Measurements from ENCODE around the gene PRICKLE1.
A peak's percentile ranks its signal among the peaks of the same experiment; 100 is the strongest.

The PRICKLE1 gene

GRCh38 chr12:42590330-42590934 lies 886 bp upstream of the PRICKLE1 start:
- Histone ChIP-seq H3K4me3 (IDR thresholded peaks at IDR 0.05; ENCODE audit: insufficient read depth, low read depth, low read length) (peak overlapping the region; percentile 21), H3K4me1 (ENCODE audit: low read depth, poor library complexity, severe bottlenecking) (peaks cover 5% of the 10 kb centered on the region), H3K4me2 (peak overlapping the region; percentile 79), H3K27me3 (ENCODE audit: insufficient read depth, low read depth) (peaks cover 7% of the 10 kb centered on the region; the same call in 1 of the 2 replicates), H3K27ac (no peak overlapping the region), H3K9ac (peak overlapping the region; percentile 75), H4K20me1 (ENCODE audit: insufficient read depth) (no peaks in the 10 kb centered on the region), H2AFZ (ENCODE audit: low read depth) (peak overlapping the region; percentile 97), H3K36me3 (ENCODE audit: insufficient read depth) (no peaks in the 10 kb centered on the region), H3K79me2 (ENCODE audit: insufficient read depth, low read depth) (no peaks in the 10 kb centered on the region)
- no peak for TF ChIP-seq CTCF (conservative IDR thresholded peaks at IDR 0.05; ENCODE audit: low read depth, low read length)

- no peak overlapping the region for H3K27ac ChIP-seq
- H3K36me3 ChIP-seq (ENCODE audit: insufficient read depth), result no peaks in the 10 kb centered on the region
- peaks cover 7% of the 10 kb centered on the region; the same call in 1 of the 2 replicates for H3K27me3 ChIP-seq (ENCODE audit: insufficient read depth, low read depth)
- H3K4me1 ChIP-seq (ENCODE audit: low read depth, poor library complexity, severe bottlenecking), result peaks cover 5% of the 10 kb centered on the region
- peak; percentile 30; the same call in 1 of the 2 replicates for TF ChIP-seq CTCF (conservative IDR thresholded peaks at IDR 0.05; ENCODE audit: low read depth, low read length)
- H2AFZ ChIP-seq (ENCODE audit: low read depth), result peak overlapping the region; percentile 99
- no peak overlapping the region for H3K4me3 ChIP-seq (IDR thresholded peaks at IDR 0.05; ENCODE audit: insufficient read depth, low read depth, low read length)
- no peaks in the 10 kb centered on the region for H3K79me2 ChIP-seq (ENCODE audit: insufficient read depth, low read depth)
- H3K4me2 ChIP-seq, result peak overlapping the region; percentile 85
- no peaks in the 10 kb centered on the region for H4K20me1 ChIP-seq (ENCODE audit: insufficient read depth)
- H3K9ac ChIP-seq, result peak overlapping the region; percentile 49; the same call in 1 of the 2 replicates
Measured at GRCh38 chr12:42588524-42589464, 752 bp downstream of the PRICKLE1 start.

- Histone ChIP-seq H3K27me3 (ENCODE audit: insufficient read depth, low read depth) (peaks cover 7% of the 10 kb centered on the region; the same call in 1 of the 2 replicates), H3K79me2 (ENCODE audit: insufficient read depth, low read depth) (no peaks in the 10 kb centered on the region), H3K4me2 (no peak overlapping the region; the same call in 1 of the 2 replicates), H3K27ac (no peak overlapping the region), H3K4me1 (ENCODE audit: low read depth, poor library complexity, severe bottlenecking) (peaks cover 5% of the 10 kb centered on the region), H3K36me3 (ENCODE audit: insufficient read depth) (no peaks in the 10 kb centered on the region), H4K20me1 (ENCODE audit: insufficient read depth) (no peaks in the 10 kb centered on the region), H2AFZ (ENCODE audit: low read depth) (no peak overlapping the region), H3K4me3 (IDR thresholded peaks at IDR 0.05; ENCODE audit: insufficient read depth, low read depth, low read length) (no peak overlapping the region), H3K9ac (no peak overlapping the region)
- TF ChIP-seq CTCF (conservative IDR thresholded peaks at IDR 0.05; ENCODE audit: low read depth, low read length), result no peak
Measured at GRCh38 chr12:42587601-42588523, 1.7 kb downstream of the PRICKLE1 start.

GRCh38 chr12:42586268-42586667 lies 3.3 kb downstream of the PRICKLE1 start:
- no peak overlapping the region for H3K4me2 ChIP-seq

More at GRCh38 chr12:42586268-42586667, 3.3 kb downstream of the PRICKLE1 start:
- no peaks in the 10 kb centered on the region for H3K36me3 ChIP-seq (ENCODE audit: insufficient read depth)
- no peaks in the 10 kb centered on the region for H3K79me2 ChIP-seq (ENCODE audit: insufficient read depth, low read depth)
- H4K20me1 ChIP-seq (ENCODE audit: insufficient read depth), result no peaks in the 10 kb centered on the region
- peaks cover 5% of the 10 kb centered on the region for H3K4me1 ChIP-seq (ENCODE audit: low read depth, poor library complexity, severe bottlenecking)
- H2AFZ ChIP-seq (ENCODE audit: low read depth), result no peak overlapping the region
- H3K27ac ChIP-seq, result no peak overlapping the region
- no peak for TF ChIP-seq CTCF (conservative IDR thresholded peaks at IDR 0.05; ENCODE audit: low read depth, low read length)
- H3K27me3 ChIP-seq (ENCODE audit: insufficient read depth, low read depth), result peaks cover 7% of the 10 kb centered on the region; the same call in 1 of the 2 replicates
- no peak overlapping the region for H3K9ac ChIP-seq
- no peak overlapping the region for H3K4me3 ChIP-seq (IDR thresholded peaks at IDR 0.05; ENCODE audit: insufficient read depth, low read depth, low read length)
